GM15510 (cell line): Measurements from ENCODE around the gene CAMKMT.

ENCODE experiments used
- POLR2A ChIP-seq: IDR thresholded peaks from 3 replicates; pipeline ENCODE4 v1.6.1; 2011; ENCODE audit warnings: borderline replicate concordance; ENCODE audit not compliant: insufficient read length; ENCODE audit errors: extremely low read depth

The CAMKMT gene

DNA sequence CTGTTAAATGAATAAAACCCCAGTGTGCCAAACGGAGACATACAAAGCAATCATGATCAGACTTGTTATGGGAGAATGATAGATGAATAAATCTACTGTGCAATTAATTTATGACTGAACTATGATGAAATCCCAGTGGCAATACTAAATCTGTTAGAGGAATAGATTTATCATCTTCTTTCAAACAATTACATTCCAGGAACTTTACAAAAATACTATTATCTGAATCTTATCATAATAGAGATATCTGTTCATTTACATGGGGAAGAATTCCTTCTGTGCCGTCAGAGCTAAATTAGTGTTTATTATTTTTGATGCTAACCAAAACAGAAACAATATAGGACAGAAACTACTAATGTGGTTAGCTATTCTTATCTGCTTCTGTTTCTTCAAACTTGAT is 208.5 kb downstream of the CAMKMT start:
- no peak for TF ChIP-seq POLR2A

DNA sequence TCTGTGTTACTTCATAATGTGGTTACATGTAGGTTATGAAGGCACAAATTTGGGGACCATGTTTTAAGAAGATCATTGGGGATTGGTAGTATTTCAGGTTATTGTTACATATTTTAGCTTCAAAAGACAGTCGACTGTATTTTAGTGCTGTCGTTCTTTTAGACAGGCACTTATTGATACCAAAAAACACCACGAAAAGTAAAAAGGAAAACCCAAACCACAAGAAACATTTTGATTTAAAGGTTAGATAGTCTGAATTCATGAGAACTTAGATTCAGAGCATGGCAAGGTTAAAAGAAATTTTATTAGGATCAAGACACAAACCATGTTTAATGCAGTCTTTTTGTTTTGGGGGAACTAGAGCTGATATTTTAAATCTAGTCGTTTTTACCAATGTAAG is 209.0 kb downstream of the CAMKMT start:
- TF ChIP-seq POLR2A = no peak

DNA sequence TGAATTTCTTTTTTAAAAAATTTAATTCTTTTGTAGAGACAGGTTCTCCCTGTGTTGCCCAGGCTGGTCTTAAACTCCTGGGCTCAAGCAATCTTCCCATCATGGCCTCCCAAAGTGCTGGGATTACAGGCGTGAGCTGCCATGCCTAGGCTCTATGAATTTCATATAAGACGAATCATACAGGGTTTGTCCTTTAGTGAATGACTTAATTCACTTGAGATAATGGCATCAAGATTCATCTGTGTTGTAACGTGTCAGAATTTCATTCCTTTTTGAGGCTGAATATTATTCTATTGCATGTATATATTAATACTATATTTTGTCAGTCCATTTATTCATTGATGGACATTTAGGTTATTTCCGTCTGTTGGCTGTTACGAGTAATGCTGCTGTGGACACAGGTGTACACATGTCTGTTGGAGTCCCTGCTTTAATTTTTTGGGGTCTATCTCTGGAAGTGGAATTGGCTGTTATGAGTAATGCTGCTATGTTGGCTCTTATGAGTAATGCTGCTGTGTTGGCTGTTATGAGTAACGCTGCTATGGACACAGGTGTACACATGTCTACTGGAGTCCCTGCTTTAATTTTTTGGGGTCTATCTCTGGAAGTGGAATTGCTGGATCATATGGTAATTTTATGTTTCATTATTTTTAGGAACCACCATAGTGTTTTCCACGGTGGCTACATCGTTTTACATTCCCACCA is 210.6 kb downstream of the CAMKMT start:
- TF ChIP-seq POLR2A = no peak

DNA sequence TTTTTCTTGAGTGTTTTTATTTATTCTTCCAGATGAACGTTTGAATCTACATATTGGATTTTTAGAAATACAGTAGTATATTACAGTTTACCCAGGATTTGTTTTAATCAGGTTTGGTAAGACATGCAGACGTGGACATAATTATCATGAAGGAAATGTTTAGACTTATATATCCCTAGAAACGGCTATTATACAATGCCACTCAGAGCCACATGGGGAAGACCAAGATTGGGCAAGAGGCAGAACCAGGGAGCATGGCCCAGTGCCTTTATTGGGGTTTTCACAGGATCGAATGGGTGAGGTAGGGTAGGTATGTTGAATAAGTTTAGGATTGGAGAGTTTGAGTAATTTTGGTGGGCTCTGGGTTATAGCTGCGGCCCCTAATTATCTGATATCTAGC is 212.2 kb downstream of the CAMKMT start:
- no peak for TF ChIP-seq POLR2A

DNA sequence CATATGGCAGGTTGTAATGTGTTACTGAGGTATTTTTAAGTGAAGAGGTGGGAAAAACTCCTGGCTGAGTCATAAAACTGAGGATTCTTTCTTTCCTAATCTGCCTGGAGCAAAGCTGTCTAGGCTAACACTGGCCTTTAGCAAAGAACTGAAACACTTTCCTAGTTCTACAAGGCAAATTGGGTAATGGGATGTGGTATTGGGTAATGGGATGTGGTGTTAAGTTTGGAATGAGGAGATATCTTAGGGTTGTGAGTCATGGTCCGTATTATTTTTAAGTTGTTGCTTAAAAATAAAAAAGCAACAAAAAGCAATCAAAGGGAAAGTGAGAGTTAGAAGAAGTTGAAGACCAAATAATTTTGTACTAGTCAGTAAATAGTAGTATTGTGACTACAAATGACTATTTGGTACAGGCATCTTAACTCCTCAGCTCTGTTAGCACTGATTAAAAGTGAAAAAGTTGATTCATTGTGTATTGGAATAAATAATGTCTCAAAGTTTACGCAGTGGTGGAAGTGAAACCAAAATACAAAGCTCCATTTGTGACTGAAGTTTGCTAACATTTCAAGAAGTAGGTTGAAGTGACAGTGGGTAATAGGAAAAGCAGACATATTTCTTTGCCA is 216.8 kb downstream of the CAMKMT start:
- no peak for TF ChIP-seq POLR2A

DNA sequence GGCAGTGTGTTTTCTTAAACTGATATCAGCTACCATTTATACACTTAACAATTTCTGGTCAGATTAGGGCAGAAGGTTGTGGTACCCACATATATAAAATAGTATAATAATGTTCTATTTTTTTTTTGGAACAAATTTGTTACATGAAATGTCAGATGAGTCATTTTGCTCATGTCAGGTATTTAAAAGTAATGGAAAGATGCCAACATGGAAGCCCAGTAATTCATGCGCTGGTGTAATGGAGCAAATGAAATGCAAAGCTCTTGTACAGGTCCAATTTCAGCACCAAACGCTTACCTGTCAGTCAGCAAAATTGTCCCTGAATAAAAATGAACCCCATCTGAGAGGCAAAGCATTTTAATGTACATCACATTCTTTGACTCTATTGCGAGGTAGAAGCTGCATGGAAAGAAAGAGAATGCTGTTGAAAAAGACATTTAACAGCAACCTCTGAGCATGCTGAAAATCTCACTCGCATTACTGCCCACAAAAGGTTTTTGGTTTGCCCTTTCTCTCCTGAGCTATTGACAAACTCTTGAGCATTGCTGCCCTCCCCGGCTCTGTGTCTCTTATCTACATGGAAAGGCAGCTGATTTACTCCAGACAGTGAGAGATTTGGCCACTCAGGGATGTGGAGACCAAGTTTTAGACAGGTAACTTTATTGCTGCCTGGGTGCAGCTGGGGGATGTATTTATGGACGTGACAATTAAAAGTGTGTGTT is 217.5 kb downstream of the CAMKMT start:
- no peak for TF ChIP-seq POLR2A

DNA sequence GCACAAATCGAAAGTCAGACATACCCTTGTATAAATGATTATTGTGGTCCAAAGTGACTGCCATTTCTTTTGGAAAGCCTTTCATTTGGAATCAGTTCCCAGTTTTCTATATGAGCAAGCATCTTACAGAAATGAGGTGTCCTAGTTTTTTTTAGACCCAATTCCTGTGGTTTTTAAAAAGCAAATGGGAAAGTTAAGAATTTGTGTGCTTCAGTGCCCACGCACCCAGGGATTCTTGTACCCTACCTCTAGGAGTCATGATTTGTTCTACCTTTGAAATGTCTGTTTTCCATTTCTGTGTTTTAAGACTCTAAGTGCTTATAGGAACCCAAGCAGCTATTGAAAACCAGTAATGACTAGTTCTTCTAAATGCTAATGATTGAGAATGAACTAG is 218.1 kb downstream of the CAMKMT start:
- TF ChIP-seq POLR2A = no peak

DNA sequence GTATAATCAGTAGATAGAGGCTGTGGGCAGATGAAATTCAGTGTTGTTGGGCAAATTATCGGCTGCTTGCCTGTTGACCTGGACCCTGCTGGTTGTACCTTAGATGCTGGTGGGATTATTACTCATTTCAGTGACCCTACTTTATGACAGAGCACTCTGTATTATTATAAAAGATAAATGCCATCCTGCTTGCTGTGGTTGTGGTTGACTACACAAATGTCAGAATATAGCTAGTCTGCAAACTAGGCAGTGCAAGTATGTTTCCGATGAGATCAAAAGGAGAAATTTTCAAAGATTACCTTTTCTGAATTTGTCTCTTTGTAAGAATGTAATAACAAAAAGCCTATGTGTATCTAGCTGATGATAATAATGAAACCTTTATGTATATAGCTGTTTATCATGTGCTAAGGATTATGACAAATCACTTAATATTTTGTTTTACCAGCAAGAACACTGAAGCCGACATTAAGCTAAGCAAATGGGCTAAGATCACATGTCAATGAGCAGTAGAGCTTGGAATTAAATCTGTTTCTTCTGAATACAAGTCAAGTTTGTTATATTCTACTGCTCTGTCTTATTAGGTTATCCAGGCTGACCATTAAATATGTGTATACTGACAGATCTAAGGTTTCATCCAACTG is 219.2 kb downstream of the CAMKMT start:
- TF ChIP-seq POLR2A = no peak

DNA sequence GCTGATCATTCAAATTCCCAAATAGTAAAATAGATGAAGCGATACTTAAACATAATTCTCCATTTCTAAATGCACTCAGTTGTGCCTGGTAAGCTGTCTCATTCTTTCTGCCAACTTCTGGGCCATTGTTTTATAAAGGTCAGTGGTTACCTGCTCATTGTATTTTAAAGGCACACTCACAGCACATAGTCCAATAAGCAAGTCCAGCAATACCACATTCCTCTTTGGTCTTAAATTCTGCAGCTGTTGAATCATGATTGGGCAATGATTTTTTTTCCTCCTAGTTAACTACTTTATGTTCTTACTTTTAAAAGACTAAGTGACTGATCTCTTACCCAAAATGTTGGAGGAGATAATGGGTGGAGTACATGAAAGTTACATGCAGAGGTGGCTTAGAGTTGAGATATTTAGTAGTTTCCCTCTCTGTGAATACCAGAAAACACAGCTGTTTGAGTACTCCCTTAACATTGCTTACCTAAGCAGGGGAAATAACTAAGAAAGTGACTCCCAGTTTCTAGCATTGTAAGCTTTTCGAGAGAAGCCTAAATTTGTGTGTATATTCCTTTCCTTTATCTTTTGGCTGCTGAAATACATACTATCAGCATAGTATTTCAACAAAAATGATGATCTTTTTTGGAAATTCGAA is 220.7 kb downstream of the CAMKMT start:
- TF ChIP-seq POLR2A = no peak

DNA sequence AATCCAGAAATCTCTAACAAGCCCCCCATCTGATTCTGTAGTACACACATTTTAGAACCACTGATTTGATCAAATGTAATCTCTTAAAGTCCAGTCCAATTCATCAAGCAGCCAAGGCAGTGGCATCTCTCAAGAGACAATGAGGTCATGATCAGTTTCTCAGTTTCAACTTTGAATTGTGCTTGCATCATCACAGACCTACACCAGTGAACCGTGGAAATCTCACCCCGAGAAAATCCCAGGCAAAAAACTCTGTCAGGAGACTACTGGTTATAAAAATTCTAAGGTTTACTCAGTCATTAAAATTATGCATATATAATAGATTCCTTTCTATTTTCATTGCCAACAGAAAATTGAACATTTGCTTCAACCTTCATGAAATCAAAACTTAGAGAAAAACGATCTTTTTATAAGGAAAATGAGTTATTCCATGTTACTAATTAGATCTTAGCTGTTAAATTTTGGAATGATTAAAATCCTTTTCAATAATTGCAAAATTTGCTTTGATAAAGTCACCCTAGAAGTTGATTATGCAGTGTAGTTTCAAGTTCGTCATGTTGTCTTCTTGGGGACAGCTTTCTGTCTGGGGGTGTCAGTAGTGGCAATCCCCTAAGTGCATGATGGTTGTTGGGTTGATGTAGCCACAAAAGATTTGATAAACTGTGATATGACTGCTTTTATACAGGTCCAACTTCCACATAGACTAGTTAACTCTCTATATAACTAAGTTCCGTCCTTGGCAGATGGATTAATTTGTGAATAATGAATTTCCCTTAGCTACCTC is 235.0 kb downstream of the CAMKMT start:
- TF ChIP-seq POLR2A = no peak

DNA sequence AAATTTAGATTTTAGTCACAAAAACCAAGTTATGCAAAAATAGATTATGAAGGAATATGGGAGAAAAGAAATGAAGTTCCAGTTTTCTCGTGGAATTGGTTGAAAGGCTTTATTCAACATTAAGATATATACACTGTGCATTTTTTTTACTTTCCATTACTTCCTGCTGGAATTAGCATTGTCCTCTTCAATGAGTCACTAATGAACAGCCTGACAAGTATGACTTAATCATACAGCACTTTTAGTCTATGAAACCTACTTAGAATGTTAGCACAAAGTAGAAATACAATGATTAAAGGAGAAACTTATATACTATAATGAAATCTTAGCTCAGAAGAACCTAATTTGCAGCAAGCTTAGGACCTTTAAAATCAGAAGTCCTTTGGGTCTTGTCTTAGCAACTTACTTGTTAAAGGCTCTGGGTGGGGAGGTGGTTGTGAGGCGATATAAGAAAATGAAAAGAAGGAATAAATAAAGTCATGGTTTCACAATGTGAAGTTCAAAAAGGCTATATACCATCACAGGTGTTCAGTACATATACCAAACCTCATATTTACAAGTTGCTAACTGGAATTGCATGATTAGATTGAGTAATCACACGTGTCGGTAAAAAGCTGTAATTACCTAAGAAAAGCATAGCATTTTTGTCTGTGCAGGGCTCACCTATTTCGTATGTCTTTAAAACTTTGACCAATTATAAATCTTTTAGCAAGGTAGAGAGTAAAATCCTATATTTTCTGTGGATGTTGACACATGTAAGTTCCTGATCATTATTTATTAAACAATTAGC is 236.8 kb downstream of the CAMKMT start:
- no peak for TF ChIP-seq POLR2A

DNA sequence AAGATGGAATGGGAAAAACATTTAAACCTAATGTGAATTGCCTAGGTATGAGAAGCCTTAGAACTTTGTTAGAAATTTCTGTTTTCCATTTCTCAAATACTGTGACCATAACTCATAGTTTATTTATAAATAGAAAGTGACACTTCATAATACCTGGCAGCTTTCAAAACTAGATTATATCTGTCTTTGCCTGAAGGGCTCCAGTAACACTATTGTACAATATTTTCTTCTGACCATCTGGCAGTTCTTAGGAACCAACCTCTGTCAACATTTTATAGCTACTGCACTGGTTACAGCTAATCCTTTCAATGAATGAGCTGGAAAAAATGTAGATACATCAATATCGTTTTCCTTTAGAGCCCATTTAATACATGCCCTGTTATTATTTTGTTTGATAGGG is 237.4 kb downstream of the CAMKMT start:
- TF ChIP-seq POLR2A = no peak

DNA sequence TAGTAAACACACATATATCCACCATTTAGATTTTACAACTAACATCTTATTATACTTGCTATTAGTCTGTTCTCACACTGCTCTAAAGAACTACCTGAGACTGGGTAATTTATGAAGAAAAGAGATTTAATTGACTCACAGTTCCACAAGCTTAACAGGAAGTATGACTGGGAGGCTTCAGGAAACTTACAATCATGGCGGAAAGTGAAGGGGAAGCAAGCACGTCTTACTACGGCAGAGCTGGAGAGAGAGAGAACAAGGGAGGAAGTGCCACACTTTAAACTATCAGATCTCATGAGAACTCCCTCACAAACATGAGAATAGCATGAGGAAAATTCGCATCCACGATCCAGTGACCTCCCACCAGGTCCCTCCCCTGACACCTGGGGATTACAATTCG is 240.7 kb downstream of the CAMKMT start:
- no peak for TF ChIP-seq POLR2A

DNA sequence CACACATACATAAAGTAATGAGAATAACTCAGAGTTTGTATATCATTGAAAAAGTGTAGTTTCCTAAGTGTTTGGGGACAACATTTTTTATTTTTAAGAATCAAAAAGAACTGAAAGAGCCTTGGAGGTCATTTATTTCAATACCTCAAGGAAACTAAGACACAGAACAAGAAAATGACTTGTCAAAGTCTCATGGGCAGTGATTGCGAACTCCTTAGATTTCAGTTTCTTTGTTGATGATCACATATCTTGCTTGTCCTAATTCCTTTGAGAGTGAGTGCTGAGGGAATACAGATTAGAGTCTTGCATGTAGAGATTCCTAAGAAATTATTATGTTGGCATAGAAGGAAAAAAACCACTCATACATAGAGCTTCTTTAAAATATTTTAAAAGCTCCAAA is 243.8 kb downstream of the CAMKMT start:
- TF ChIP-seq POLR2A = no peak

DNA sequence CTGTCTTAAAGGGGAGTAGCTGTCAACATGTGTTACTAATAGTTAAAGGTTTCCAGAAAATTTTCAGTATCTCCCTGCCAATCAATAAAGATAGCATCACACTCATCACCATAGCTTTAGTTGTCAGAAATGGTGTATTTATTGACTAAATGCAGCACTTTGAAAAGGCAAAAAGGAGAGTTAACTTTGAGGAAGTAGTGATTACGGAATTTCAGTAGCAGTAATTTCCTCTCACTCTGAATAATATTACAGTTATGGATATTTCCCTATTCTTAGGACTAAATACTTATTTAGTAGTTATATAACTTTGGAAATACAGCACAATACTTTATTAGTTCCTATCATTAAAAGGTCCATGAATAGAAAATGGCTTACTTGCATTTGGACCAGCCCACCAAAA is 250.5 kb downstream of the CAMKMT start:
- no peak for TF ChIP-seq POLR2A
